HEK293T (cell line): ENCODE results near the gene CTTNBP2.

ENCODE experiments used
- BHLHE40 ChIP-seq: fragments of 450-650 bp; IDR thresholded peaks from 2 replicates; pipeline ENCODE4 v1.6.1; 2016; ENCODE audit warnings: mild to moderate bottlenecking, moderate library complexity, borderline replicate concordance
- FOXM1 ChIP-seq: fragments of 450-650 bp; IDR thresholded peaks from 2 replicates; pipeline ENCODE4 v1.6.1; 2017; ENCODE audit warnings: mild to moderate bottlenecking, borderline replicate concordance
- SUZ12 ChIP-seq: fragments of 450-650 bp; IDR thresholded peaks from 2 replicates; pipeline ENCODE4 v1.6.1; 2016; ENCODE audit warnings: mild to moderate bottlenecking
- TARDBP ChIP-seq: fragments of 450-650 bp; IDR thresholded peaks from 2 replicates; pipeline ENCODE4 v1.6.1; 2016
- ZNF384 ChIP-seq: fragments of 450-650 bp; IDR thresholded peaks from 2 replicates; pipeline ENCODE4 v1.6.1; 2016

- TF ChIP-seq ZNF384: no peak
- no peak for TF ChIP-seq FOXM1
- TF ChIP-seq SUZ12: no peak
- TF ChIP-seq TARDBP: no peak
- no peak for TF ChIP-seq BHLHE40
Measured at GRCh38 chr7:117854186-117854585, 19.1 kb downstream of the CTTNBP2 start.
